Epithelial cell of proximal tubule (primary cell): Measurements from ENCODE around the gene VEZF1. TPM values are rescaled to one million over a fixed set of nuclear protein-coding genes. Genes with fewer than 3 reads are reported as not detected.

ENCODE experiments used
- DNase-seq: peaks from one replicate; pipeline ENCODE4 v3.0.0-alpha.2; 2011; ENCODE audit warnings: low read depth
- H3K4me3 ChIP-seq: 2 replicates; pipeline ENCODE4 v1.5.1; 2011; ENCODE audit warnings: low read depth, mild to moderate bottlenecking, low read length
- CTCF ChIP-seq: conservative IDR thresholded peaks from 2 replicates; pipeline ENCODE4 v1.5.1; 2012; ENCODE audit warnings: low read depth, mild to moderate bottlenecking, low read length
- total RNA-seq: library from RNA; depleted of rRNA; stranded (reverse); fragments of >200 nt; gene quantifications from 2 replicates; pipeline ENCODE4 v1.2.3, GENCODE V29; 2015

The VEZF1 gene
- total RNA-seq, 1 donor from 2014 or later, result 54.6 TPM

GRCh38 chr17:57972151-57972550 is 15.9 kb downstream of the VEZF1 start:
- no peak for DNase-seq

GRCh38 chr17:57971572-57971971 is 16.5 kb downstream of the VEZF1 start:
- no peak for TF ChIP-seq CTCF
- H3K4me3 ChIP-seq, result no peak overlapping the region
- no peak for DNase-seq

More at GRCh38 chr17:57972151-57972550, 15.9 kb downstream of the VEZF1 start:
- no peak for TF ChIP-seq CTCF
- no peak overlapping the region for H3K4me3 ChIP-seq

GRCh38 chr17:57970710-57971109 is 17.3 kb downstream of the VEZF1 start:
- DNase-seq, result no peak
- TF ChIP-seq CTCF, result no peak
- H3K4me3 ChIP-seq, result no peak overlapping the region

GRCh38 chr17:57968456-57968855 is 19.6 kb downstream of the VEZF1 start:
- no peak for TF ChIP-seq CTCF
- no peak overlapping the region for H3K4me3 ChIP-seq
- DNase-seq, result no peak

- no peak for TF ChIP-seq CTCF
- no peak overlapping the region for H3K4me3 ChIP-seq
- DNase-seq, result no peak
Measured at GRCh38 chr17:57966875-57967274, 21.2 kb downstream of the VEZF1 start.

- DNase-seq, result no peak
- no peak for TF ChIP-seq CTCF
Measured at GRCh38 chr17:57966246-57966645, 21.8 kb downstream of the VEZF1 start.

GRCh38 chr17:57965521-57966160 is 22.4 kb downstream of the VEZF1 start:
- DNase-seq, result no peak
- no peak overlapping the region for H3K4me3 ChIP-seq
- no peak for TF ChIP-seq CTCF

More at GRCh38 chr17:57966246-57966645, 21.8 kb downstream of the VEZF1 start:
- no peak overlapping the region for H3K4me3 ChIP-seq
